Stimulated activated CD4-positive, alpha-beta T cell treated with anti-CD3 and anti-CD28 coated beads, Interleukin-4, amount 100 ng/mL, for 1 hour (primary cell): ENCODE measurements around the gene BST2.
A peak's percentile ranks its signal among the peaks of the same experiment; 100 is the strongest.

Experiments
- DNase-seq: peaks from one replicate; pipeline ENCODE4 v3.0.0-alpha.2; 2020

BST2 gene

DNA sequence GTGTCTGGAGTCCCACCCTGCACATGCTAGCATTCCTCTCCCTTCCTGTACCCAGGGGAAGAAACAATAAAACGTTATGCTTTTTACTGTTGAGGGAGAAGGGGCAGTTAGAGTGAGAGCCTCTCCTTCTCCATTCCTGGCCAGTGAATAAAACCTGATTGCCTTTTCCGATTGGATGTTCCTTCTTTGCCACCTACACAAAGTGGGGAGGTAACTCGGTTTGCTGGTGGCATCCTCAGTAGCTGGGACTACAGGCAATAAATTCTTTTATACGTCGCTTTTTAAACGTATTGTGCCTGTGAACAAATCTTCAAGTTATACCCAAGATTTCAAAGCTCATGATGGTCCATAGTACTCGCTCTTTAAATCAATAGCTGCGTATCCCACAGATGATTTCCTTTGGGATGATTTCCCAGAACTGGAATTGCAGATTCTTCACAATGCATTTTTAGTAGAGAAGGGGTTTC lies 13.8 kb upstream of the BST2 start:
- no peak for DNase-seq

DNA sequence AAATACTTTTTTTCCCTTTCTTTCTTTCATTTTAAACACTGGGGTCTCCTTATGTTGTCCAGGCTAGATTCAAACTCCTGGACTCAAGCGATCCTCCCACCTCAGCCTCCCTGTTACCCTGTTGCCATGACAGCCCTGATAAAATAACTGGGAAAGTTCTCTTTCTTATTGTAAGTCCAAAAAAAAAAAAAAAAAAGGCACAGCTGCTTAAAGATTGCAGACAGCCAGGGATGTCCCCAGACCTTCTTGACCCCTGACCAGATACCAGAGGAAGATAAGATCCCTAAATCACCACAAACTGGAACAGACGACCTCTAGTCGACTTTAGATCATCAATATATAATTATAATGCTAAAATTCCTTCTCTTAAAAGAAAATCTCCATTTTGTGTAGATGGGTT lies 13.3 kb upstream of the BST2 start:
- DNase-seq = no peak

DNA sequence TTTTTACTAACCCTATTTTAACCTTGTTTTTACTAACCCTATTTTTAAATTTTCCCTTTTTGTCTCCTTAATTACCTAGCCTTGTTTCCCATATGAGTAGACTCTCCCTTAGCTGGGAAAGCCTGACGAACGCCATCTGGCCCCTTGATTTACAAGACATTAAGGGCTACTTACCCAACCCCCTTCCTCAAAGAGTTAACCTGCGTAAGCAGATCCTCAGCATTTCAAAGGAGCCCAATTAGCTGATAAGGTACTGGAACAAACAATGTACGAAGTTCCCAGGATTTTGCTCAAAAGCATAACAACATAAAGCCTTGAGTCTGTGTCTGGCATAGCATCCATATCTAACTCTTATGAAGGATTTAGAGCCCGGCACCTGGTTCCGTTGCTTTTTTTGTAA lies 9.7 kb upstream of the BST2 start:
- DNase-seq = no peak

DNA sequence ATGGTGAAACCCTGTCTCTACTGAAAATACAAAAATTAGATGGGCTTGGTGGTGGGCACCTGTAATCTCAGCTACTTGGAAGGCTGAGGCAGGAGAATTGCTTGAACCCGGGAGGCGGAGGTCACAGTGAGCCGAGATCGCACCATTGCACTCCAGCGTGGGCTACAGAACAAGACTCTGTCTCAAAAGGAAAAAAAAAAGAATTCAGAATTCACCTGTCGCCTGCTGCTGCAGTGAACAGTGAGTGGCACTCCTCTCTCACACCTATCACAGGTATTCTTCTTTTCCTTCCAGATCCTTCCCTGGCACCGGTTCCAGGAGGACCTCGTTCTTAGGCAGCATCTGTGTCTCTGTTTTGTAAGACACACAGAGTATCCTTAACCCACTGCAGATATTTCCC lies 8.7 kb upstream of the BST2 start:
- no peak for DNase-seq

DNA sequence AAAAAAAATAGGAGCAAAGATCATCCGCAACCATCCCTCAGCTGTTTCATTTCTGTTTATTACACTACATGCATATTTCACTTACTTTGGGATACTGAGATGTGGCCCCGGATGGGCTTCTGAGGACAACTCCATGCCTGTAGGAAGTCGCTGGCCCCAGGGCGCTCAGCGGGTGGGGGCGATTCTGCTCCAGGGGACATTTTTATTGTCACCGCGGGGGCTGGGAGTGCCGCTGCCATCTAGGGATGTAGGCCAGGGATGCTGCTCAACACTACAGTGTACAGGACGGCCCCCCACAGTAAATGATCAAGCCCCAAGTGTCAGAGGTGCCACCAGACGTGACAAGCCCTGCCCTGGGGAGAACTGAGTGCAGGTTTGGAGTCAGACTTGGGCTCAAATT lies 6.4 kb upstream of the BST2 start:
- no peak for DNase-seq

DNA sequence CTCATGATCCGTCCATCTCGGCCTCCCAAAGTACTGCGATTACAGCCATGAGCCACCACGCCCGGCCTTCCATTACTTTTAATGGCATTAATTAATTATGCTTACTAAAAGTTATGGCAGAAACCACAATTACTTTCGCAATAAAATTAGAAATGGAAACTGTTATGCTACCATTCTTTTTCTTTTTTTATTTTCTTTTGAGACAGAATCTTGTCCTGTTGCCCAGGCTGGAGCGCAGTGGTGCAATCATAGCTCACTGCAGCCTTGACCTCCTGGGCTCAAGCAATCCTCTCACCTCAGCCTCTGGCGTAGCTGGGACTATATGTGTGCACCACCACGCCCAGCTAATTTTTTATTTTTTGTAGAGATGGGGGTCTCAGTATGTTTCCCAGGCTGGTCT lies 4.6 kb upstream of the BST2 start:
- DNase-seq = no peak

DNA sequence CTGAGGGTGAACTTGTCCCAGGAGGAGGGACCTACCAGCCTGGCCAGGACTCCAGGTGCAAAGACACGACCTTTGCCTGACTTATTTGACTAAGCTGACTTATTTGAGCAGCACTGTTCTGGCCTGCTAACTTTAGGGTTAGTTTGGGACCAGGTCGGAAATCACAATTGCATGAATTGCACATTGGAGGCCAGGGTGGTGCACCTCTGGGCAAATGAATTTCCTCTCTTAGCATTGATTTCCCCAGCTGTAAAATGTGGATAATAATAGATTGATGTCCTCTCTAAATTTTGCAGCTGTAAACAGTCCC lies 1.4 kb upstream of the BST2 start:
- DNase-seq = no peak

DNA sequence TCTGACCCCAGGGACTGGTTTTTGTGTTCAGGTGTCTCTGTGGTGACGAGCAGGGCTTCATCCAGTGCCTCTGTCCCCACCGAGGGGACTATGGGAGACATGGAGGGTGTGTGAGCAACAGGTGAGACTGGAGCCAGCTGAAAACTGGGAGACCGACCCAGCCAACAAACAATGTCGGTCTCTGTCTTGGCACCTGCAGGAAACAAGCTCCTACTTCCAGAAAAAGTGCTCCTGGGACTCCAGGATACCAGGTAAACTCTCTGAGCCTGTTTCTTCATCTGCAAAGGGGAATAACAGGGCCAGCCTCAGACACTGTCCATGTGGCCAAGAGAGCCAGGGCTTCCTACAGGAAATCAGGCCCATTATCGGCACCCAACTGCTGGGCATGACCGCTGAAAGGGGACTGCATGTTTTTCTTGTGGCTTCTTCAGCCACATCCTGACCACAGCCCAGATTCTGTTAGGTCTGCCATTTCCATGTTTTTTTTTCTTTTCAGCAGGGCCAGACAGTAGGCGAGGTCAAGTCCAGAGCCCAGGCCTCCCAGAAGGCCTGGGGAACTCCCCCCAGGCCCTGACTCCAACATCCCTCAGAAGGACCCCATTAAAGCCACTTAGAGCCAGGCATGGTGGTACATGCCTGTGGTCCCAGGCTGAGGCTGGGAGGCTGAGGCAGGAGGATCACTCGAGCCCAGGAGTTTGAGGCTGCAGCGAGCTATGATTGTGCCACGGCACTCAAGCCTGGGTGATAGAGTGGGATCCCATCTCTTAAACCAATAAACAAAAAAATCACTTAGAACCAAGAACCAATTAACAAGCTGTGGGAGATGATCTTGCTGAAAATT lies 836 bp upstream of the BST2 start:
- no peak for DNase-seq

DNA sequence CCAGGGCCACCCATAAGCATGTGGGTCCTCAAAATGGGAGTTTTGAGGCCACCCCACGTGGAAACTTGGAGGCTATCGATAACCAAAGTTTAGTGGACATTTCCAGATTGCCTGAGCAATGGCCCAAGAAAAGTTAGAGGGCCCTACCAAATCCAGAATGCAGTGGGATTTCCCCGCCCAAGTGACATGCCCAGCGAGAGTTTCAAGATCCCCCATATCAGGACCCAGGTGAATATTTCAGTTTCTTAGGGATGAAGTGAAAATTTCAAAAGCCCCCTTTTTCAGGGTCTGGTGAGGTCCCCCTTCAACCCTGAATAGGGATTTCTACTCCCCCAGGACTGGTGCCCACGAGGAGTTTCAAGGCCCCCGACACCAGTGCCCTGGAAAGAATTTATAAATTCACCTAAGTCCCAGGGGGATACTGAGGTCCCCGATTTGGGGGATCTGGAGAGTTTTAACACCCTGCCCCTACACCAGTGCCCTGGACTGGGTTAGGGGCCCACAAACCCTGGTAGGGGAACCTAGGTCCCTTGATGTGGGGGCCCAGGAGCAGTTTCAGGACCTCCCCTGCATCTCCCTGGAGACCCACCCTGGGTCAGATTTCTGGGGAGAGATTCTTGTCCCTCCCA lies 695 bp downstream of the BST2 start:
- DNase-seq = no peak

DNA sequence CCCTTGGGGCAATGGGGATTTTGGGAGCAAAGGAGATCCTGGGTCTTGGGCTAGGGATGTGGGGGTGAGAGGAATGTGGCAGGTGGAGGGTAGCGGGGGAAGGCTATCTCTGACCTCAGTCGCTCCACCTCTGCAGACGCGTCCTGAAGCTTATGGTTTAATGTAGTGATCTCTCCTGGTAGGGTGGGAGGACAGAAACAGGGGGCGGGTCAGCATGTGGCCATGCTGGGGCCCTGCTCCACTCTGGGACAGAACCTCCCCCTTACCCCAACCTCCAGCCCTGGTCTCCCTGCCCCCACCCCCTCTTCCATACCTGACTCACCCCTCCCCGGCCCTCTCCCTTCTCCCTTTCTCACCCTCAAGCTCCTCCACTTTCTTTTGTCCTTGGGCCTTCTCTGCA lies 1.4 kb downstream of the BST2 start:
- no peak for DNase-seq

DNA sequence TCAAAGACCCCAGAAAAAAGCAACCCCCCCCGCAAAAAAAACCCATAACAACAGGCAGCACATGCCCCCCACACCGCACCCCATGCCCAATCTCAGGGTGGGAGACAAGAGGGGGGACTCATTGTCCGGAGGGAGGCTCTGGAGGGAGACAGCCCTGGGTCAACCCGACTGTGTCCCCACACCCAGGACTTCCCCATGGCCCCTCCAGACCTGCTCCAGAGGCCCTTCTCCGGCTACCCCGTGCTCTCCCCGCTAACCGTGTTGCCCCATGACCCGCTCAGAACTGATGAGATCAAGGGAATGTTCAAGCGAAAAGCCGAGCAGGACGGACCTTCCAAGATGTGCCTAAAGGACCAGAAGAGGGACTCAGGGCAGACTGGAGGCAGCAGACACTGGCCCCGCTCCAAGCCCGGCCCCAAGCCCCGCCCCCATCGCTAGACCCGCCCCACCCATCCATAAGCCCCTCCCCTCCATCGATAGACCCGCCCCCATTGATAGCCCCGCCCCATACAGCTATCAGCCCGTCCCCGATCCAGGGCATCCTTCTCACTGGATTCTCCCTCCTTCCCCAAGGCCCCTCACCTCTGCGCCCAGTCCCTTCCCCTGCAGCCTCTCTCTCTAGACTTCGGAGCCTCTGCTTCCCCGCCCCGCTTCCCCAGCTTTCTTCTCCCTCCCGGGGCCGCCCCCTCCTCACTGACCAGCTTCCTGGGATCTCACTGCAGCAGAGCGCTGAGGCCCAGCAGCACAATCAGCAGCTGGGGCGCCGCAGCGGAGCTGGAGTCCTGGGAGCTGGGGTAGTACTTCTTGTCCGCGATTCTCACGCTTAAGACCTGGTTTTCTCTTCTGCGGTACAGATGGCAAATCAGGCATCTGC lies 2.2 kb downstream of the BST2 start:
- peak; percentile 59 for DNase-seq

DNA sequence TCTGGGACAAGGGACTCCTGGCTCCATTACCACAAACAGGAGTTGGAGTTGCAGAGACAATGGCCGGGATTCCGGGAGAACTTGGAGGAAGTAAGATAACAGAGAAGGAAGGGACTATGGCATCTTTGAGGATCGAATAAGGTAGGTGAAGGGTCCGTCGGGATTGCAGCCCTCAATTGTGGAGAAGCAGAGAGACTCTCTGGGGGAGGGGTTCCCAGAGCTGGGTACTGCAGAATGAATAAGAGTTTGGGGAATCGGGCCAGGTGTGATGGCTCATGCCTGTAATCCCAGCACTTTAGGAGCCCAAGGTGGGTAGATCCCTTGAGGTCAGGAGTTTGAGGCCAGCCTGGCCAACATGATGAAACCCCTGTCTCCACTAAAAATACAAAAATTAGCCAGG lies 3.8 kb downstream of the BST2 start:
- DNase-seq = no peak

DNA sequence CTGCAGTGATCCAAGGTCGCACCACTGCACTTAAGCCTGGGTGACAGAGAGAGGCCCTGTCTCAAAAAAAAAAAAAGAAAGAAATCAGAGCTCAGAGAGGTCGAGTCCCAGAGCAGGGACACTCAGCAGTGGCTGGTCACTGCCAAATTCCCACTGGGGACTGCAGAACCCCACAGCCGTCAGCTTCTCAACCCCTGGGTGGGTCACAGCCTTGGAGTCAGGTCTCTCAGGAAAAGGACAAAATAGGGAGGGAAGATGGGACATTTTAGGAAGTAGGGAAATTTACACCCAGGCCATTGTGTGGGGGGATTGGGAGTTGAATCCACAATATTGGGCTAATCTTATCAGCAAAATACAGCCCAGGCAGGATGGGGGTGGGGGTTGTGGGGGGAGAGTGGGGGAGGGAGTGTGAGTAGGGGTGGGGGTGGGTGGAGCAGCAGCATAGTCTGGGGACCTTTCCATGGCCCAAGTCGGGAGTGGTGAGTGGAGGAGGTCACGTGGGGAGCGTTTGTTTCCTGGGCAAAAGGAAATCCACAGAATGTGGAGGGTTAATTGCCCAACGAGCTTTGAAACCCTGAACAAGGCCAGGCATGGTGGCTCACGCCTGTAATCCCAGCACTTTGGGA lies 6.4 kb downstream of the BST2 start:
- no peak for DNase-seq

DNA sequence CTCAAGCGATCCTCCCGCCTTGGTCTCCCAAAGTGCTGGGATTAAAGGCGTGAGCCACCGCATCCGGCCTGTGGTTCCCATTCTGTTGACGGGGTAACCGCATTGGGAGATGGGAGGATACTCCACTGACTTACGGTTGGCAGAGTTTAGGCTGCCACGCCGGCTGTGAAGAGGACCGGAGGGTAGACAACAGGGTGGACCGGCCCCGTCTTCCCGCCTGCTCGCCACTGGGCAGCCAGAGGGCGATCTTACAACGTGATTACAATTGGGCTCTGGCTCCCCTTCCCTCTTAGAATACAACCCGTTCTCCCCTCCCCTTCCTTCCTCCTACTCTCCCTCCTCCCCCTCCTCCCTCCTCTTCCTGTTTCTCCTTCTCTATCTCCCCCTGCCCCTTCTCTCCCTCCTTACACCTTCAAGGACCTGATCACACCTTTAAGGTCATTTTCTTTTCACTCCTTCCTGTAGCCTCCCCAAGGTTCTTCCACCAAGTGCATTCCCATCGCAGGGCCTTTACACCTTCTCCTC lies 10.5 kb downstream of the BST2 start:
- DNase-seq = peak; percentile 76

DNA sequence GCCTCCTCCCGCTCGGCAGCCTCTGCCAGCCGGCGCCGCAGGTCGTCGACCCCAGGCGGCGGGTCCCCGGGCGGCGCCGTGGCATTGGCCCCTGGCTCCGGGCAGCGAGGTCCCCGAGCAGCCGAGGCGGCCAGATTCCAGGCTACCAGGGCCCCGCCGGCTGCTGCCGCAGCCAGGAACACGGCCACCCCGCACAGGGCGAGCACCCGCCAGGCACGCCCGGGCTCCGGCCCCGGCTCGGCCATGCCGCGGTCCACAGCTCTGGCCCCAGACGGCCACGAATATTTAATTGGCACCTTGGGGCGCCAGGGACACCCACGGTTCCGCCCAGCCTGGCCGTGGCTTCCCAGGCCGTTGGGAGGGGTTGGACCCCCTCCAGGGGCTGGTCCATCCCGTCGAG lies 11.5 kb downstream of the BST2 start, which contains the start of gene CCDC194:
CCDC194 (minus strand) TSS at position 283 of the 400 bp plus-strand sequence; CDS start at position 245, 38 bp downstream.
- DNase-seq = no peak

DNA sequence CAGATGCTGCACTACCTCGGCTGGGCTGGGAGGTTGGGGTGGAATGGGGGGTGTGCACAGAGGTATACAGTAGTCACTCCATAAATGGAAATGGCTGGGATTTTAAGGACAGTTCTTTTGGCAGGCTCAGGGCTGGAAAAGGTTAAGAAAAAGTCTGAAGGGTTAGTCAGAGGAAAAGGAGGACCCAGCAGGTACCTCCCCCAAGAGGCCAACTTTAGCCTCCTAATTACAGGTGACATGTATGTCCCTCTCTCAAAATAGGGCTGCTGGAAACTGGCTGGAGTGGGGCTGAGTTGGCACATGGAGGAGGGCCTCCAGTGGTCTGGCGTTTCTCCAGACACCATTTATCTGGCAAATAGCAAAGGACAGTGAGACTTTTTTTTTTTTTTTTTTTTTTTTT lies 12.4 kb downstream of the BST2 start:
- no peak for DNase-seq

DNA sequence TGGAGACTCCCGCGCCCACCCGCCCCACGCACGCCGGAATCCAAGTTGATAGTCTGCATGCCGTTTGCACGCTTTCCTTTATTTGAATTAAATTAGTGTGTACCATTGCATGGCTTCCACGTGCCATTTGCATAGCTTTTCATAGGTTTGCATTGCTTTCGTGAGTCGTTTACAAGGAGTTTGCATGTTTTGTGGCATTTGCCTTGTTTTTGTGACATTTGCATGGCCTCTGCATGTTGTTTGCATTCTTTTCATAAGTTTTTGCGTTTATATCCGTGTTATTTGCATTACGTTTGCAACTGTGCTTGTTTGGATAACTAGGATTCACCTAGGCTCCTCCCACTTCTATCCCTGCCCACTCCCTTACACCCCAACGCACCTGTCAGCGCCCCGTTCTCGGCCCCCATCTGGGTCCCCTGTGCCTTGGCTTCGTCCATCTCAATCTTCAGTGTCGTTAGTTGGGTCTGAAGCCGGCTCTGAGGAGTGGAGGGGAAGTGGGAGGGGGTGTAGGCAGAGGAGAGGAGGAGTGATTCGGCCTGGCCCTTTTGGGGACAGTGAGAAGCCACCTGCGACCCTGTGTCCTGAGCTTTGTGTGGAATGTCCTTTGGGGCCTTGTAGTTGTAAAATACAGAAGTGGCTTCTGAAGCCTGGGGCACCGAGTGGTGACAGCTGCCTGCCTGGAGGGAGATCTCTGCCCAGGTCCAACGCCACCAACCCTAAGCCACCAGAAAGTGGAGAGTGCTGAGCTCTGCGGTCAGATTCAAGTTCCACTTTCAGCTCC lies 13.9 kb downstream of the BST2 start:
- no peak for DNase-seq

DNA sequence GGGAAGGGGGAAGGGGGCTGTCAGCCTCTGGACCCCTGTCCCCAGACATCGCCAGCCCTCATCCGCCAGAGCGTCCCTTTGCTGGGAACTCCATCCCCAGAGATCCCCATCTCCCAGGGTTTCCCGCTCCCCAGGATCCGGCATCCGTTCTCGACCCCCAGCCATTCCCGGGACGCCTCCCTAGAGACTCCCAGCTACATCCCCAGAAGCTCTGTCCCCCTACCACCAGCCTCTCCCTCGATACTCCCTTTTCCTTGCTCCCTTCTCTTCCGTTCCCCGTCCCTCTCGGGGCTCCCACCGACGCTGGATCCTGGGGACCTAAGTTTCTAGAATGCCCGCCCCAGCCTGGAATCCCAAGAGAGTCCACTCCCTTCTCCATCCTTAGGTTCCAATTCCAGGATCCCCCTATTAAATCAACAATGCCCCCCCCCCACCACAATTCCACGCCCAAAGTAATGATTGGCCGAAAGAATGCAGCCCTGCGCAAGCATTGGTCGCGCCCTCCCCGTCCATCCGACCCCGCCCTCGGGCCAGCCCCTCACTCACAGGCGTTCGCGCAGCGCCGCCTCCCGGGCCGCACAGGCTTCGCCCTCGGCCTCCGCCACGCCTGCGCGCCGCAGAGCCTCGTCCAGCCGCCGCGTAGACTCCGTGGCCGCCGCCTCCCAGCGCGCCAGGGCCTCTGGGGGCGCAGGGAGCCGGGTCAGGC lies 14.6 kb downstream of the BST2 start:
- DNase-seq = peak; percentile 94

DNA sequence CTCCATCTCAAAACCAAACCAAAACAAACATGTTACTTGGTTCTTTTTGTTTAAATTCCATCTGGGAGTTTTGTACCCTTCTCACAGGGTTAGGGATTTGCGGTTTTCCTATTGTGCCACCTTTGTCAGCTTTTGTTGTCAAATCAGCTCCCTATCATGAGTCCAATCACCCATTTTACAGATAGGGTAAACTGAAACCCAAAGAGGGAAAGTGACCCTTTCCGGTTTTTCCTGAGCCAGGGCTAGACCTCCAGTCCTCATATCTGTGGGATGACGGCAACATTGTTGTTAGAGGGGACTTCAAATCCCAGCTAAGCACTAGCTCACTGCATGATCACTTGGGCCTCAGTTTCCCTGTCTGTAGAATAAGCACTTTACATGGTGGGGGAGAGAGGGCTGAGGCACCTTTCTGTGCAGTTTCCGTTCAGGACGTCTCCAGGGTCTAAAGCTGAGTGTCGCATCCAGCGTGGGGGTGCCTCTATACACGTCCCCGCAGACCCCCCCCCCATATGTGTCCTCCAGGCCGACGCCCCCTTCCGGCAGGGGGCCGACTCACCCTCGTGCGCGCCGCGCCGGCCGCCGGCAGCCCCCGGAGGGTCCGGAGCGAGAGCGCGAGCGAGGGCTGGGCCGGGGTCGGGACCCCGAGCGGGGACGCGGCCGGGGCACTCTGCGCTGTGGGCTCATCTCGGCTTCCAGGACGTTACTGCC lies 15.3 kb downstream of the BST2 start:
- DNase-seq = no peak

DNA sequence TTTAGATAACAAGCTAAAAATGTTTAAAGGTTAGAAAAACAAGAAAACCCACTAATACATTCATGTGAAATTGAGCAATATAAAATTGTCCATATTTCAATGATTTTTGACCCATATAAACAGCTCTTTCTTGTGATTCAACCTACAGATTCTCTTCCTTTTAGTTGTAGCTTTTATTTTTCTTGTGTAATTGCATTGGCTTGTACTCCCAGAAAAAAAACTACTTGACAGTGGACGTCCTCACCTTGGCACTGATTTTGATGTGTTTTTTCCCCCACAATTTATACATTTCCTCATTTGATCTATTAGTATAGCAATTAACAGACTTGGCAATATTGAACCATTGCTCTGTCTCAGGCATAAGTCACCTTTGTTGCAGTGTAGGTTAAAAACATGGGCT lies 16.1 kb downstream of the BST2 start:
- no peak for DNase-seq
